OCI-LY7 (cell line): Measurements from ENCODE around the gene AOAH. TPM values are rescaled to one million over a fixed set of nuclear protein-coding genes. Genes with fewer than 3 reads are reported as not detected.
"Not testable (repeated sequence)": the region's sequence is repeated elsewhere in the genome, so short reads cannot be mapped to it uniquely, and the experiment has no call there.

Experiments used
- BruUV-seq: library from RNA; stranded (reverse); fragments of 400-500 nt; replicated peaks from 2 replicates; lab custom pipeline; 2021; lab: Mats Ljungman, UMichigan
- CTCF ChIA-PET: fragments of 300-600 bp; sonication (Branson Sonifier 250); formaldehyde crosslinking; loops from one replicate; lab custom pipeline; 2022; ENCODE audit warnings: antibody characterized with exemption; ENCODE audit not compliant: unreplicated experiment; lab: Charles Lee
- POLR2A ChIA-PET: fragments of 300-600 bp; sonication (Branson Sonifier 250); formaldehyde crosslinking; loops from one replicate; lab custom pipeline; 2022; ENCODE audit warnings: antibody characterized with exemption; lab: Charles Lee
- DNase-seq: peaks from one replicate; pipeline ENCODE4 v3.0.0-alpha.2; 2015; ENCODE audit warnings: low spot score
- H2AFZ ChIP-seq: fragments of 200-600 bp; sonication (generic), shearing (Covaris generic); 2 replicates; pipeline ENCODE4 v1.6.1; 2014; ENCODE audit warnings: mild to moderate bottlenecking, antibody characterized with exemption, low read length, moderate library complexity
- H3K27ac ChIP-seq: fragments of 200-600 bp; sonication (generic); 2 replicates; pipeline ENCODE4 v1.5.1; 2014; ENCODE audit warnings: mixed run types, low read depth, mild to moderate bottlenecking, moderate library complexity, low read length, inconsistent platforms; ENCODE audit not compliant: poor library complexity, severe bottlenecking
- H3K36me3 ChIP-seq: fragments of 200-600 bp; sonication (generic); 2 replicates; pipeline ENCODE4 v1.6.1; 2014; ENCODE audit warnings: mild to moderate bottlenecking, antibody characterized with exemption, low read length, moderate library complexity, mixed read lengths; ENCODE audit not compliant: insufficient read depth
- H3K4me1 ChIP-seq: fragments of 200-600 bp; sonication (generic); 2 replicates; pipeline ENCODE4 v1.5.1; 2014; ENCODE audit warnings: mild to moderate bottlenecking, low read length; ENCODE audit not compliant: insufficient read depth, poor library complexity, severe bottlenecking
- H3K4me2 ChIP-seq: fragments of 200-600 bp; sonication (generic); 2 replicates; pipeline ENCODE4 v1.6.1; 2014; ENCODE audit warnings: mild to moderate bottlenecking, low read length
- H3K4me3 ChIP-seq: fragments of 200-600 bp; sonication (generic); 2 replicates; pipeline ENCODE4 v1.5.1; 2014; ENCODE audit warnings: mild to moderate bottlenecking, low read depth, low read length; ENCODE audit not compliant: poor library complexity, severe bottlenecking
- H3K79me2 ChIP-seq: fragments of 200-600 bp; sonication (generic); 2 replicates; pipeline ENCODE4 v1.6.1; 2016; ENCODE audit warnings: low read depth, mild to moderate bottlenecking, low read length, moderate library complexity, mixed read lengths; ENCODE audit not compliant: insufficient read depth
- H3K9me2 ChIP-seq: fragments of 200-600 bp; sonication (generic); 2 replicates; pipeline ENCODE4 v1.6.1; 2016; ENCODE audit warnings: mild to moderate bottlenecking, low read length, mixed read lengths; ENCODE audit not compliant: insufficient read depth
- H3K9me3 ChIP-seq: fragments of 200-600 bp; sonication (generic); 2 replicates; pipeline ENCODE4 v1.6.1; 2014; ENCODE audit warnings: mild to moderate bottlenecking, mixed run types, low read length, mixed read lengths
- H4K20me1 ChIP-seq: fragments of 200-600 bp; sonication (generic); 2 replicates; pipeline ENCODE4 v1.6.1; 2014; ENCODE audit warnings: mild to moderate bottlenecking, antibody characterized with exemption, low read length, moderate library complexity, mixed read lengths; ENCODE audit not compliant: insufficient read depth
- CTCF ChIP-seq: fragments of 200-600 bp; sonication (generic); conservative IDR thresholded peaks from 2 replicates; pipeline ENCODE4 v1.5.1; 2014; ENCODE audit warnings: mild to moderate bottlenecking, antibody characterized with exemption, low read length, moderate library complexity, mixed read lengths
- EZH2phosphoT487 ChIP-seq: fragments of 200-600 bp; sonication (generic); IDR thresholded peaks from 2 replicates; pipeline ENCODE4 v1.6.1; 2018; ENCODE audit warnings: low read depth, borderline replicate concordance, mild to moderate bottlenecking, mixed run types, antibody characterized with exemption, low read length, moderate library complexity, mixed read lengths
- intact Hi-C: fragments of 100-400 bp; cut with micrococcal nuclease; formaldehyde crosslinking; loops from one replicate; pipeline ENCODE4 v1.10.0; 2022; ENCODE audit not compliant: unreplicated experiment
- total RNA-seq, 2 experiments: library from RNA; depleted of rRNA in 1 of 2; stranded (reverse); fragments of >200 nt in 1 of 2; shearing (Covaris generic) in 1 of 2; gene quantifications; 2 replicates each; pipeline ENCODE4 v1.2.3, GENCODE V29; 2014 to 2022

AOAH gene
- total RNA-seq, 2 experiments from 2014 or later = 0.13 to 0.61 TPM

GRCh38 chr7:36472141-36472729 lies 252.1 kb downstream of the AOAH start:
- Histone ChIP-seq H3K27ac (no peak overlapping the region), H3K9me2 (no peaks in the 10 kb centered on the region), H3K4me3 (no peak overlapping the region), H4K20me1 (no peaks in the 10 kb centered on the region), H2AFZ (no peak overlapping the region), H3K36me3 (no peaks in the 10 kb centered on the region), H3K79me2 (no peaks in the 10 kb centered on the region), H3K4me1 (no peaks in the 10 kb centered on the region), H3K4me2 (no peak overlapping the region), H3K9me3 (no peaks in the 10 kb centered on the region)
- TF ChIP-seq CTCF (no peak), EZH2phosphoT487 (no peak)
- POLR2A ChIA-PET = no interaction called here
- no peak for DNase-seq
- BruUV-seq = no TSS peak
- intact Hi-C loops = no loop called here
- CTCF ChIA-PET = no interaction called here

- no peak for DNase-seq
- no TSS peak for BruUV-seq
- intact Hi-C loops = no loop called here
- ChIA-PET POLR2A (interaction anchor here (0.7 kb wide), 1 partner anchor 802 kb away, joined by 4 read pairs; no protein-coding TSS in a partner anchor), CTCF (no interaction called here)
- TF ChIP-seq CTCF (no peak), EZH2phosphoT487 (no peak)
- H3K9me2 ChIP-seq = no peaks in the 10 kb centered on the region
- H3K4me3 ChIP-seq = no peak overlapping the region
- no peak overlapping the region for H3K4me2 ChIP-seq
- H3K27ac ChIP-seq = no peak overlapping the region
- H4K20me1 ChIP-seq = no peaks in the 10 kb centered on the region
- H3K79me2 ChIP-seq = no peaks in the 10 kb centered on the region
- no peaks in the 10 kb centered on the region for H3K4me1 ChIP-seq
- no peaks in the 10 kb centered on the region for H3K36me3 ChIP-seq
- no peak overlapping the region for H2AFZ ChIP-seq
- no peaks in the 10 kb centered on the region for H3K9me3 ChIP-seq
Measured at GRCh38 chr7:36469236-36469635, 255.1 kb downstream of the AOAH start.

- TF ChIP-seq EZH2phosphoT487 = no peak
- TF ChIP-seq CTCF = no peak
- POLR2A ChIA-PET = interaction anchor here (0.7 kb wide), 1 partner anchor 802 kb away, joined by 4 read pairs; no protein-coding TSS in a partner anchor
- no peak for DNase-seq
- H3K4me3 ChIP-seq = no peak overlapping the region
- H4K20me1 ChIP-seq = no peaks in the 10 kb centered on the region
- CTCF ChIA-PET = no interaction called here
- BruUV-seq = no TSS peak
- H3K4me2 ChIP-seq = no peak overlapping the region
- H3K27ac ChIP-seq = no peak overlapping the region
- no peaks in the 10 kb centered on the region for H3K4me1 ChIP-seq
- no peaks in the 10 kb centered on the region for H3K79me2 ChIP-seq
- H3K9me3 ChIP-seq = no peaks in the 10 kb centered on the region
- H2AFZ ChIP-seq = no peak overlapping the region
- no peaks in the 10 kb centered on the region for H3K9me2 ChIP-seq
- H3K36me3 ChIP-seq = no peaks in the 10 kb centered on the region
- intact Hi-C loops = no loop called here
Measured at GRCh38 chr7:36468370-36469101, 255.8 kb downstream of the AOAH start.

GRCh38 chr7:36466001-36466400 lies 258.3 kb downstream of the AOAH start:
- H3K4me3 ChIP-seq, CTCF ChIA-PET, H3K9me3 ChIP-seq, H3K9me2 ChIP-seq, H3K36me3 ChIP-seq, H3K27ac ChIP-seq, H4K20me1 ChIP-seq, H3K4me1 ChIP-seq, H3K4me2 ChIP-seq, H3K79me2 ChIP-seq, DNase-seq, BruUV-seq, H2AFZ ChIP-seq, intact Hi-C loops, POLR2A ChIA-PET: not testable (repeated sequence)
